CD14-positive monocyte (primary cell): ENCODE measurements around the gene PYGL. TPM values are rescaled to one million over a fixed set of nuclear protein-coding genes. Genes with fewer than 3 reads are reported as not detected.

ENCODE experiments used
- DNase-seq, 3 donors: peaks; one replicate each; pipeline ENCODE4 v3.0.0-alpha.2; 2011 to 2022
- H2AFZ ChIP-seq: 2 replicates; pipeline ENCODE4 v1.6.0; 2012; ENCODE audit warnings: mild to moderate bottlenecking, low read depth, low read length, inconsistent platforms; ENCODE audit not compliant: insufficient read depth, poor library complexity, severe bottlenecking
- H3K27ac ChIP-seq, 2 donors: 1 replicate in 1 of 2; 2 replicates in 1 of 2; pipeline ENCODE4 v1.5.1; 2012 to 2013; ENCODE audit warnings: low read length in 2 of 2, control low read depth in 1 of 2, inconsistent platforms in 1 of 2, low read depth in 1 of 2, mild to moderate bottlenecking in 1 of 2
- H3K27me3 ChIP-seq, 2 donors: one replicate each; pipeline versions ENCODE4 v1.6.0 to v1.6.1; 2011 to 2013; ENCODE audit warnings: low read length in 2 of 2; ENCODE audit not compliant: control insufficient read depth in 2 of 2, insufficient read depth in 2 of 2
- H3K36me3 ChIP-seq, 2 donors: replicated peaks in 1 of 2; 1 replicate in 1 of 2; 2 replicates in 1 of 2; pipeline versions ENCODE4 v1.5.1 to v1.6.1; 2012 to 2013; ENCODE audit warnings: low read length in 2 of 2, control low read depth in 1 of 2, inconsistent platforms in 1 of 2, mild to moderate bottlenecking in 1 of 2; ENCODE audit not compliant: insufficient read depth in 2 of 2, control insufficient read depth in 1 of 2
- H3K4me1 ChIP-seq, 2 donors: 1 replicate in 1 of 2; 2 replicates in 1 of 2; pipeline versions ENCODE4 v1.5.1 to v1.6.1; 2012 to 2013; ENCODE audit warnings: low read length in 2 of 2, control low read depth in 1 of 2, inconsistent platforms in 1 of 2, mild to moderate bottlenecking in 1 of 2, moderate library complexity in 1 of 2; ENCODE audit not compliant: insufficient read depth in 2 of 2, control insufficient read depth in 1 of 2
- H3K4me2 ChIP-seq: replicated peaks from 2 replicates; pipeline ENCODE3; 2012; ENCODE audit warnings: low read length, moderate library complexity, mild to moderate bottlenecking; ENCODE audit not compliant: poor library complexity, severe bottlenecking; ENCODE audit errors: extremely low read depth
- H3K4me3 ChIP-seq, 3 experiments: fragments of 200-600 bp in 1 of 3; sonication (generic) in 1 of 3; replicated peaks in 1 of 3; 1 replicate in 2 of 3; 2 replicates in 1 of 3; pipeline ENCODE4 v1.5.1; 2011 to 2013; ENCODE audit warnings: low read length in 3 of 3, mild to moderate bottlenecking in 3 of 3, control low read depth in 2 of 3, low read depth in 2 of 3, inconsistent platforms in 1 of 3, moderate library complexity in 1 of 3
- H3K79me2 ChIP-seq: 2 replicates; pipeline ENCODE4 v1.6.0; 2012; ENCODE audit warnings: mild to moderate bottlenecking, control low read depth, inconsistent platforms, low read length, moderate library complexity; ENCODE audit not compliant: insufficient read depth
- H3K9ac ChIP-seq: 2 replicates; pipeline ENCODE4 v1.6.0; 2017; ENCODE audit warnings: low read length, mild to moderate bottlenecking; ENCODE audit not compliant: insufficient read depth, poor library complexity, severe bottlenecking
- H3K9me3 ChIP-seq, 2 donors: replicated peaks in 1 of 2; 1 replicate in 1 of 2; 2 replicates in 1 of 2; pipeline versions ENCODE4 v1.5.1 to v1.6.1; 2012 to 2013; ENCODE audit warnings: low read length in 2 of 2, control low read depth in 1 of 2; ENCODE audit not compliant: control insufficient read depth in 1 of 2, insufficient read depth in 1 of 2
- H4K20me1 ChIP-seq: 2 replicates; pipeline ENCODE4 v1.6.0; 2012; ENCODE audit warnings: mild to moderate bottlenecking, low read length, control low read depth, moderate library complexity; ENCODE audit not compliant: insufficient read depth
- H3K27ac Mint-ChIP-seq, 7 donors: one replicate each; pipeline ENCODE4 v1.8.0; 2020; ENCODE audit warnings: mild to moderate bottlenecking in 7 of 7, mixed read lengths in 7 of 7, moderate library complexity in 6 of 7, inconsistent platforms in 2 of 7
- H3K27me3 Mint-ChIP-seq, 3 donors: one replicate each; pipeline ENCODE4 v1.8.0; 2021 to 2022; ENCODE audit warnings: low read depth in 3 of 3, mild to moderate bottlenecking in 3 of 3, mixed read lengths in 3 of 3, moderate library complexity in 3 of 3, inconsistent platforms in 1 of 3
- H3K36me3 Mint-ChIP-seq, 2 donors: one replicate each; pipeline ENCODE4 v1.8.0; 2020; ENCODE audit warnings: mixed read lengths in 2 of 2, inconsistent platforms in 1 of 2, mild to moderate bottlenecking in 1 of 2
- H3K4me1 Mint-ChIP-seq: one replicate; pipeline ENCODE4 v1.8.0; 2020; ENCODE audit warnings: mild to moderate bottlenecking, mixed read lengths
- H3K4me3 Mint-ChIP-seq, 2 donors: one replicate each; pipeline ENCODE4 v1.8.0; 2020; ENCODE audit warnings: mild to moderate bottlenecking in 2 of 2, mixed read lengths in 2 of 2, moderate library complexity in 1 of 2
- H3K9me3 Mint-ChIP-seq, 7 donors: one replicate each; pipeline ENCODE4 v1.8.0; 2020 to 2022; ENCODE audit warnings: mixed read lengths in 7 of 7, mild to moderate bottlenecking in 6 of 7, moderate library complexity in 6 of 7, inconsistent platforms in 2 of 7
- CTCF ChIP-seq: fragments of 200-600 bp; IDR thresholded peaks from one replicate; pipeline ENCODE4 v1.8.0; 2022; ENCODE audit warnings: antibody characterized with exemption, mild to moderate bottlenecking
- WGBS: methylation state at CpG from one replicate; pipeline ENCODE4 v1.1.5; 2013; ENCODE audit warnings: missing lambda C conversion rate; ENCODE audit not compliant: insufficient coverage; 5-methylcytosine and 5-hydroxymethylcytosine counted together
- intact Hi-C, 2 donors: fragments of 100-400 bp; cut with micrococcal nuclease; formaldehyde crosslinking; loops; one replicate each; pipeline versions ENCODE4 v1.15.0 to v1.15.1; 2023
- polyA plus RNA-seq, 3 donors: library from polyadenylated mRNA; depleted of rRNA in 1 of 3; unstranded in 2 of 3; stranded (reverse) in 1 of 3; fragments of 300-500 nt in 2 of 3; fragments of >200 nt in 1 of 3; fragmentation: Illumina TruSeq in 2 of 3; gene quantifications; 1 replicate in 2 of 3; 2 replicates in 1 of 3; pipeline ENCODE4 v1.2.3, GENCODE V29; 2012 to 2021

Gene PYGL
- polyA plus RNA-seq, 3 donors = 125 to 184 (median 166) TPM

GRCh38 chr14:50941151-50941550, 3.1 kb downstream of the PYGL start:
- no peak overlapping the region for H3K9ac ChIP-seq
- WGBS = 54% methylated on average over 6 of the region's 6 CpGs
- Mint-ChIP-seq H3K27me3 (no peaks in the 10 kb centered on the region), H3K4me3 (peak overlapping the region in 1 of 2 donors; percentile 40), H3K36me3 (peaks cover 16 to 26% of the 10 kb centered on the region in 2 donors), H3K4me1 (peaks cover 64% of the 10 kb centered on the region), H3K9me3 (peaks cover 0 to 2% (median 0%) of the 10 kb centered on the region in 7 donors), H3K27ac (peak overlapping the region in 4 of 7 donors; percentile 0 to 79 (median 49))
- H3K36me3 ChIP-seq = peaks cover 8 to 9% of the 10 kb centered on the region in 2 donors
- intact Hi-C loops = no loop called here
- no peak for TF ChIP-seq CTCF
- no peak overlapping the region for H3K4me3 ChIP-seq
- H3K79me2 ChIP-seq = peaks cover 74% of the 10 kb centered on the region
- peaks cover 64 to 71% of the 10 kb centered on the region in 2 donors for H3K4me1 ChIP-seq
- peaks cover 3% of the 10 kb centered on the region for H4K20me1 ChIP-seq
- no peaks in the 10 kb centered on the region for H3K27me3 ChIP-seq
- no peak overlapping the region for H3K27ac ChIP-seq
- H2AFZ ChIP-seq = no peak overlapping the region
- peak overlapping the region; percentile 22 for H3K4me2 ChIP-seq
- H3K9me3 ChIP-seq = no peaks in the 10 kb centered on the region
- DNase-seq = no peak

- Histone ChIP-seq H3K4me3 (peak overlapping the region in 1 of 3 experiments; percentile 58), H3K9ac (peak overlapping the region; percentile 38), H3K27ac (peak overlapping the region; percentile 66 to 86), H3K79me2 (peaks cover 85% of the 10 kb centered on the region), H3K9me3 (no peaks in the 10 kb centered on the region), H2AFZ (no peak overlapping the region), H3K27me3 (no peaks in the 10 kb centered on the region), H3K36me3 (peaks cover 32 to 41% of the 10 kb centered on the region in 2 donors), H3K4me1 (peaks cover 66 to 71% of the 10 kb centered on the region in 2 donors), H3K4me2 (peak overlapping the region; percentile 61), H4K20me1 (peaks cover 3% of the 10 kb centered on the region)
- intact Hi-C loops = no loop called here
- Mint-ChIP-seq H3K9me3 (peaks cover 0 to 2% (median 0%) of the 10 kb centered on the region in 7 donors), H3K4me1 (peaks cover 69% of the 10 kb centered on the region), H3K36me3 (peaks cover 39 to 60% of the 10 kb centered on the region in 2 donors), H3K4me3 (peak overlapping the region in 1 of 2 donors; percentile 65), H3K27me3 (no peaks in the 10 kb centered on the region), H3K27ac (peak overlapping the region; percentile 90 to 98 (median 94))
- TF ChIP-seq CTCF = no peak
- WGBS = 24% methylated on average over 2 of the region's 4 CpGs
- no peak for DNase-seq
Measured at GRCh38 chr14:50937800-50938199, 6.5 kb downstream of the PYGL start.
